HEK293 (cell line): ENCODE measurements around the gene COPS4.

Experiments used
- CTCF ChIA-PET: fragments of 350-600 bp; formaldehyde crosslinking; extraction: SDS; loops from one replicate; lab custom pipeline; 2021; ENCODE audit warnings: antibody characterized with exemption; lab: Yijun Ruan, JAX
- POLR2A ChIA-PET: fragments of 300-600 bp; formaldehyde crosslinking; extraction: SDS; loops from one replicate; lab custom pipeline; 2020; ENCODE audit warnings: antibody characterized with exemption, inconsistent platforms; lab: Yijun Ruan, JAX
- H3K27ac ChIP-seq: fragments of 200-500 bp; sonication (Bioruptor generic); 2 replicates; pipeline ENCODE4 v1.5.1; 2014; ENCODE audit warnings: low read depth, low read length, control low read depth, inconsistent platforms; ENCODE audit errors: extremely low read depth
- H3K36me3 ChIP-seq, 2 experiments: fragments of 200-500 bp in 1 of 2; sonication (Bioruptor generic) in 1 of 2; 1 replicate in 1 of 2; 2 replicates in 1 of 2; pipeline ENCODE4 v1.5.1; 2014 to 2017; ENCODE audit warnings: inconsistent platforms in 2 of 2, low read length in 2 of 2; ENCODE audit not compliant: control insufficient read depth in 2 of 2, insufficient read depth in 1 of 2
- H3K4me1 ChIP-seq: fragments of 200-500 bp; sonication (Bioruptor generic); 2 replicates; pipeline ENCODE4 v1.5.1; 2014; ENCODE audit warnings: mild to moderate bottlenecking, low read length, inconsistent platforms; ENCODE audit not compliant: control insufficient read depth, insufficient read depth
- H3K4me3 ChIP-seq: 2 replicates; pipeline ENCODE4 v1.5.1; 2011; ENCODE audit warnings: low read depth, mild to moderate bottlenecking, control low read depth, low read length, moderate library complexity
- H3K9me3 ChIP-seq: fragments of 200-500 bp; sonication (Bioruptor generic); 2 replicates; pipeline ENCODE4 v1.5.1; 2014; ENCODE audit warnings: low read depth, low read length, inconsistent platforms; ENCODE audit not compliant: control insufficient read depth, insufficient read depth
- FEZF1 ChIP-seq: fragments of 450-650 bp; formaldehyde crosslinking; IDR thresholded peaks from 2 replicates; pipeline ENCODE4 v1.5.1; 2016; ENCODE audit warnings: missing biosample characterization, missing genetic modification characterization
- GLI4 ChIP-seq: fragments of 450-650 bp; formaldehyde crosslinking; IDR thresholded peaks from 2 replicates; pipeline ENCODE4 v1.5.1; 2016; ENCODE audit warnings: missing biosample characterization, missing genetic modification characterization
- SCRT1 ChIP-seq: fragments of 450-650 bp; formaldehyde crosslinking; IDR thresholded peaks from 2 replicates; pipeline ENCODE4 v1.5.1; 2016; ENCODE audit warnings: missing biosample characterization, missing genetic modification characterization, borderline replicate concordance
- SP3 ChIP-seq: fragments of 450-650 bp; formaldehyde crosslinking; IDR thresholded peaks from 2 replicates; pipeline ENCODE4 v1.5.1; 2016; ENCODE audit warnings: missing biosample characterization, missing genetic modification characterization
- SP7 ChIP-seq: fragments of 450-650 bp; formaldehyde crosslinking; IDR thresholded peaks from 2 replicates; pipeline ENCODE4 v1.5.1; 2016; ENCODE audit warnings: missing biosample characterization, missing genetic modification characterization
- TRIM28 ChIP-seq: IDR thresholded peaks from 2 replicates; pipeline ENCODE4 v1.6.1; 2011; ENCODE audit warnings: low read length, control low read depth, borderline replicate concordance
- YY1 ChIP-seq: fragments of 450-650 bp; formaldehyde crosslinking; IDR thresholded peaks from 2 replicates; pipeline ENCODE4 v1.5.1; 2018; ENCODE audit warnings: missing biosample characterization, missing genetic modification characterization
- ZNF140 ChIP-seq: fragments of 450-650 bp; formaldehyde crosslinking; IDR thresholded peaks from 2 replicates; pipeline ENCODE4 v1.5.1; 2016; ENCODE audit warnings: missing biosample characterization, missing genetic modification characterization
- ZNF146 ChIP-seq: fragments of 450-650 bp; formaldehyde crosslinking; IDR thresholded peaks from 2 replicates; pipeline ENCODE4 v1.5.1; 2016; ENCODE audit warnings: missing biosample characterization, missing genetic modification characterization
- ZNF266 ChIP-seq: fragments of 450-650 bp; formaldehyde crosslinking; IDR thresholded peaks from 2 replicates; pipeline ENCODE4 v1.5.1; 2016; ENCODE audit warnings: missing biosample characterization, missing genetic modification characterization, low read depth
- ZNF274 ChIP-seq, 2 experiments: fragments of 200-500 bp in 1 of 2; fragments of 450-650 bp in 1 of 2; sonication (Bioruptor generic) in 1 of 2; formaldehyde crosslinking in 1 of 2; IDR thresholded peaks; 2 replicates each; pipeline versions ENCODE4 v1.5.1 to v1.6.1; 2014 to 2016; ENCODE audit warnings: borderline replicate concordance in 1 of 2, inconsistent platforms in 1 of 2, low read length in 1 of 2, missing biosample characterization in 1 of 2, missing genetic modification characterization in 1 of 2
- ZNF324 ChIP-seq: fragments of 450-650 bp; formaldehyde crosslinking; IDR thresholded peaks from 2 replicates; pipeline ENCODE4 v1.5.1; 2016; ENCODE audit warnings: missing biosample characterization, missing genetic modification characterization
- ZNF514 ChIP-seq: fragments of 450-650 bp; formaldehyde crosslinking; IDR thresholded peaks from 2 replicates; pipeline ENCODE4 v1.5.1; 2016; ENCODE audit warnings: missing biosample characterization, missing genetic modification characterization
- ZNF776 ChIP-seq: fragments of 450-650 bp; formaldehyde crosslinking; IDR thresholded peaks from 2 replicates; pipeline ENCODE4 v1.5.0; 2017; ENCODE audit warnings: missing biosample characterization, missing genetic modification characterization, borderline replicate concordance
- ZNF785 ChIP-seq: fragments of 450-650 bp; formaldehyde crosslinking; IDR thresholded peaks from 2 replicates; pipeline ENCODE4 v1.5.1; 2016; ENCODE audit warnings: missing biosample characterization, missing genetic modification characterization
- ZNF830 ChIP-seq: fragments of 450-650 bp; IDR thresholded peaks from 2 replicates; pipeline ENCODE4 v1.5.0; 2018; ENCODE audit warnings: missing biosample characterization, missing genetic modification characterization, low read depth, mild to moderate bottlenecking, moderate library complexity
- TF ChIP-seq, protein P1 (sequence below): fragments of 450-650 bp; formaldehyde crosslinking; IDR thresholded peaks from 2 replicates; pipeline ENCODE4 v1.5.1; 2017; ENCODE audit warnings: missing biosample characterization, missing genetic modification characterization
- TF ChIP-seq, protein P2 (sequence below): fragments of 450-650 bp; formaldehyde crosslinking; IDR thresholded peaks from 2 replicates; pipeline ENCODE4 v1.5.1; 2016; ENCODE audit warnings: missing biosample characterization, missing genetic modification characterization
- TF ChIP-seq, protein P3 (sequence below): fragments of 450-650 bp; formaldehyde crosslinking; IDR thresholded peaks from 2 replicates; pipeline ENCODE4 v1.5.1; 2017; ENCODE audit warnings: missing biosample characterization, missing genetic modification characterization
- TF ChIP-seq, protein P4 (sequence below): fragments of 450-650 bp; formaldehyde crosslinking; IDR thresholded peaks from 2 replicates; pipeline ENCODE4 v1.5.1; 2016; ENCODE audit warnings: missing biosample characterization, missing genetic modification characterization
- TF ChIP-seq, protein P5 (sequence below): fragments of 450-650 bp; formaldehyde crosslinking; IDR thresholded peaks from 2 replicates; pipeline ENCODE4; 2016; ENCODE audit warnings: missing biosample characterization, missing genetic modification characterization

Gene COPS4

DNA sequence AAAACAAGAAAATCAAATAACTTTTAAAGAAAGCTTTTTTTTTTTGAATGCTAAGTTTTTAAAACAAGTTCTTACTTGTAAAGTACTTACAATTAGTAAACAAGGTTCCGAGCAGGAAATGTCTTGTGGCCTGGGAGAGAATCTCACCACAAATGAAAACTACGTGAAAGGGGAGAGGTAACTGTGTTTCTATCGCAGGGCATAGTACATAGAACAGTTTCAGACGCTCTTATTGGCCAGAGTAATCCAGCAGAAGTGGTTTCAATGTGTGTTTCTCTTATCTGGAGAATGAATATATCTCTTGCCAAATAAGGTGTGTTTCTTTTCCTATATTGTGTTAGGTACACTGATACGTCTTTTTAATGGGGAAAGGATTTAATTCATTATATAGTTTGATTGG lies 79.6 kb downstream of the COPS4 start, which contains the start of gene PLAC8 (continued):
- TF ChIP-seq ZNF140 (tag by site-specific recombination), result no peak
- TF ChIP-seq ZNF830 (tag by site-specific recombination), result no peak
- TF ChIP-seq ZNF146, result no peak
- TF ChIP-seq YY1 (tag by site-specific recombination), result no peak
- TF ChIP-seq, protein P1, sequence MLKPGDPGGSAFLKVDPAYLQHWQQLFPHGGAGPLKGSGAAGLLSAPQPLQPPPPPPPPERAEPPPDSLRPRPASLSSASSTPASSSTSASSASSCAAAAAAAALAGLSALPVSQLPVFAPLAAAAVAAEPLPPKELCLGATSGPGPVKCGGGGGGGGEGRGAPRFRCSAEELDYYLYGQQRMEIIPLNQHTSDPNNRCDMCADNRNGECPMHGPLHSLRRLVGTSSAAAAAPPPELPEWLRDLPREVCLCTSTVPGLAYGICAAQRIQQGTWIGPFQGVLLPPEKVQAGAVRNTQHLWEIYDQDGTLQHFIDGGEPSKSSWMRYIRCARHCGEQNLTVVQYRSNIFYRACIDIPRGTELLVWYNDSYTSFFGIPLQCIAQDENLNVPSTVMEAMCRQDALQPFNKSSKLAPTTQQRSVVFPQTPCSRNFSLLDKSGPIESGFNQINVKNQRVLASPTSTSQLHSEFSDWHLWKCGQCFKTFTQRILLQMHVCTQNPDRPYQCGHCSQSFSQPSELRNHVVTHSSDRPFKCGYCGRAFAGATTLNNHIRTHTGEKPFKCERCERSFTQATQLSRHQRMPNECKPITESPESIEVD, result peak; percentile 38; the same call in 1 of the 2 replicates
- no peak for TF ChIP-seq ZNF785
- no peak for TF ChIP-seq ZNF324 (tag by site-specific recombination)

DNA sequence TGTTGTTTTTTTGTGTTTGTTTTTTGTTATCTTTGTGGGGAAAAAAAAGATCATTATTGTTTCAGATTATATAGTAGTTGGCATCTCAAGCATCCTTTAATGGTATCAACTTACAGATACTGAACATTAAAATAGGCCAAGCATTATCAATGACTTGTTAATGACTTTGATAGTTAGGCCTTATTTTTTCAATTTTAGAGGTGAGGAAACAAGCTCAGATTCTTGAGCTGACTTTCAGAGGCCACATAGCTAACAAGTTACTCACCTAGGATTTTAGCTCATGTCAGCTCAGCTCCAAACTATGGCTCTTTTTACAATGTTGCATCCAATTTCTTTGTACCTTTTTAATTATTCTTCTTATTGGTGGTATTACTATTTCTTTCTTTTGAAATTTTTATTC lies 80.0 kb downstream of the COPS4 start:
- TF ChIP-seq, protein P2, sequence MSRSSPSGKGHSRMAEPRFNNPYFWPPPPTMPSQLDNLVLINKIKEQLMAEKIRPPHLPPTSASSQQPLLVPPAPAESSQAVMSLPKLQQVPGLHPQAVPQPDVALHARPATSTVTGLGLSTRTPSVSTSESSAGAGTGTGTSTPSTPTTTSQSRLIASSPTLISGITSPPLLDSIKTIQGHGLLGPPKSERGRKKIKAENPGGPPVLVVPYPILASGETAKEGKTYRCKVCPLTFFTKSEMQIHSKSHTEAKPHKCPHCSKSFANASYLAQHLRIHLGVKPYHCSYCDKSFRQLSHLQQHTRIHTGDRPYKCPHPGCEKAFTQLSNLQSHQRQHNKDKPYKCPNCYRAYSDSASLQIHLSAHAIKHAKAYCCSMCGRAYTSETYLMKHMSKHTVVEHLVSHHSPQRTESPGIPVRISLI (tag by site-specific recombination), result peak; percentile 81; the same call in 1 of the 2 replicates
- TF ChIP-seq, protein P3, sequence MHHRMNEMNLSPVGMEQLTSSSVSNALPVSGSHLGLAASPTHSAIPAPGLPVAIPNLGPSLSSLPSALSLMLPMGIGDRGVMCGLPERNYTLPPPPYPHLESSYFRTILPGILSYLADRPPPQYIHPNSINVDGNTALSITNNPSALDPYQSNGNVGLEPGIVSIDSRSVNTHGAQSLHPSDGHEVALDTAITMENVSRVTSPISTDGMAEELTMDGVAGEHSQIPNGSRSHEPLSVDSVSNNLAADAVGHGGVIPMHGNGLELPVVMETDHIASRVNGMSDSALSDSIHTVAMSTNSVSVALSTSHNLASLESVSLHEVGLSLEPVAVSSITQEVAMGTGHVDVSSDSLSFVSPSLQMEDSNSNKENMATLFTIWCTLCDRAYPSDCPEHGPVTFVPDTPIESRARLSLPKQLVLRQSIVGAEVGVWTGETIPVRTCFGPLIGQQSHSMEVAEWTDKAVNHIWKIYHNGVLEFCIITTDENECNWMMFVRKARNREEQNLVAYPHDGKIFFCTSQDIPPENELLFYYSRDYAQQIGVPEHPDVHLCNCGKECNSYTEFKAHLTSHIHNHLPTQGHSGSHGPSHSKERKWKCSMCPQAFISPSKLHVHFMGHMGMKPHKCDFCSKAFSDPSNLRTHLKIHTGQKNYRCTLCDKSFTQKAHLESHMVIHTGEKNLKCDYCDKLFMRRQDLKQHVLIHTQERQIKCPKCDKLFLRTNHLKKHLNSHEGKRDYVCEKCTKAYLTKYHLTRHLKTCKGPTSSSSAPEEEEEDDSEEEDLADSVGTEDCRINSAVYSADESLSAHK (tag by site-specific recombination), result 0 out of 2 replicates have a peak, but pooled peaks have one; percentile 2
- TF ChIP-seq FEZF1 (tag by site-specific recombination), result 0 out of 2 replicates have a peak, but pooled peaks have one; percentile 9
- TF ChIP-seq GLI4 (tag by site-specific recombination), result no peak
- Histone ChIP-seq H3K27ac (no peak overlapping the region), H3K9me3 (no peaks in the 10 kb centered on the region), H3K4me3 (no peak overlapping the region), H3K36me3 (no peaks in the 10 kb centered on the region), H3K4me1 (no peaks in the 10 kb centered on the region)
- CTCF ChIA-PET, result interaction anchor here (0.7 kb wide), 1 partner anchor 737 kb away, joined by 3 read pairs; no protein-coding TSS in a partner anchor
- POLR2A ChIA-PET, result no interaction called here

DNA sequence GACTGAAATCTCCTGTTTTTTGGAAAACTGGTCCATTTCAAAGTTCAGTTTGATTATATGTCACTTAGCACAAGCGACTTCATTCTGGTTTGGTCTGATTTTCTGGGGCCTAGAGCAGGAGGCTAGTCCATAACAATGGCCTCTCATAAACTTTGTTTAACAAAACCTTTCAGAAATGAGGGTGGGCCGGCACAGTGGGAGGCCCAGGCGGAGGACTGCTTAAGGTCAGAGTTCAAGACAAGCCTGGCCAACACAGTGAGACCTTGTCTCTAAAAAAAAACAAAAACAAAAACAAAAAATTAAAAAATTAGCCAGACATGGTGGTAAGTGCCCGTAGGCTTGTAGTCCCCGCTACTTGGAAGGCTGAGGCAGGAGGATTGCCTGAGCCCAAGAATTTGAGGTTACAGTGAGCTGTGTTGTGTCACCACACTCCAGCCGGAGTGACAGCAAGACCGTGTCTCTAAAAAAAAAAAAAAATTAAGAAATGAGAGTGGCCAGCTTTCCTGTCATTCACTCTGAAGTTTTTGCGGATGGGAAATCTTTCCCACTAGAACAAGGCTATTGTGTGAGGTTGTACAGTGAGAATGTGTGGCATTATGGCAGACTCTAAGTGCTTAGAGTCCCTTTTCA lies 80.8 kb downstream of the COPS4 start:
- CTCF ChIA-PET, result interaction anchor here (0.7 kb wide), 1 partner anchor 151 kb away, joined by 3 read pairs; no protein-coding TSS in a partner anchor

DNA sequence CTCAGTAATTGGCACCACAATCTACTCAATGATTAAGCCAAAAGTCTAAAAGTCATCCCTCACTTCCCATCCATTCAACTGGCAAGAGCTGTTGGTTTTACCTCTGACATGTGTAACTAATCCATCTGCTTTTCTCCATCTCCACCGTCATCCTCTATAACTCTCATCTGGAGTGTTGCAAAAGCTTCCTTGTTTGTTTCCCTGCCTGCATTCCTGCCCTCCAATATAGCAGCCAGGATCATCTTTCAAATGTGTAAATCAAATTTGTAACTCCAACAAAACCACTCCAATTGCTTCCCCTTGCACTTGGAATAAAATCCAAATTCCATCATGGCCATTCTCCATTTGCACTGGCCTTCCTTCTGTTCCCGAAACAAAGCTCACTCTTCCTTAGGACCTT lies 83.9 kb downstream of the COPS4 start:
- no peaks in the 10 kb centered on the region for H3K9me3 ChIP-seq
- H3K27ac ChIP-seq, result no peak overlapping the region
- POLR2A ChIA-PET, result interaction anchor here (0.7 kb wide), 1 partner anchor 23 kb away, joined by 5 read pairs; no protein-coding TSS in a partner anchor
- CTCF ChIA-PET, result no interaction called here
- H3K36me3 ChIP-seq, result no peaks in the 10 kb centered on the region
- no peaks in the 10 kb centered on the region for H3K4me1 ChIP-seq
- no peak overlapping the region for H3K4me3 ChIP-seq
- no peak for TF ChIP-seq SP3 (tag by site-specific recombination)
- TF ChIP-seq, protein P4, sequence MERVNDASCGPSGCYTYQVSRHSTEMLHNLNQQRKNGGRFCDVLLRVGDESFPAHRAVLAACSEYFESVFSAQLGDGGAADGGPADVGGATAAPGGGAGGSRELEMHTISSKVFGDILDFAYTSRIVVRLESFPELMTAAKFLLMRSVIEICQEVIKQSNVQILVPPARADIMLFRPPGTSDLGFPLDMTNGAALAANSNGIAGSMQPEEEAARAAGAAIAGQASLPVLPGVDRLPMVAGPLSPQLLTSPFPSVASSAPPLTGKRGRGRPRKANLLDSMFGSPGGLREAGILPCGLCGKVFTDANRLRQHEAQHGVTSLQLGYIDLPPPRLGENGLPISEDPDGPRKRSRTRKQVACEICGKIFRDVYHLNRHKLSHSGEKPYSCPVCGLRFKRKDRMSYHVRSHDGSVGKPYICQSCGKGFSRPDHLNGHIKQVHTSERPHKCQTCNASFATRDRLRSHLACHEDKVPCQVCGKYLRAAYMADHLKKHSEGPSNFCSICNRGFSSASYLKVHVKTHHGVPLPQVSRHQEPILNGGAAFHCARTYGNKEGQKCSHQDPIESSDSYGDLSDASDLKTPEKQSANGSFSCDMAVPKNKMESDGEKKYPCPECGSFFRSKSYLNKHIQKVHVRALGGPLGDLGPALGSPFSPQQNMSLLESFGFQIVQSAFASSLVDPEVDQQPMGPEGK (tag by site-specific recombination), result no peak
- TF ChIP-seq SP7, result no peak
- TF ChIP-seq ZNF514 (tag by site-specific recombination), result no peak
- TF ChIP-seq, protein P5, sequence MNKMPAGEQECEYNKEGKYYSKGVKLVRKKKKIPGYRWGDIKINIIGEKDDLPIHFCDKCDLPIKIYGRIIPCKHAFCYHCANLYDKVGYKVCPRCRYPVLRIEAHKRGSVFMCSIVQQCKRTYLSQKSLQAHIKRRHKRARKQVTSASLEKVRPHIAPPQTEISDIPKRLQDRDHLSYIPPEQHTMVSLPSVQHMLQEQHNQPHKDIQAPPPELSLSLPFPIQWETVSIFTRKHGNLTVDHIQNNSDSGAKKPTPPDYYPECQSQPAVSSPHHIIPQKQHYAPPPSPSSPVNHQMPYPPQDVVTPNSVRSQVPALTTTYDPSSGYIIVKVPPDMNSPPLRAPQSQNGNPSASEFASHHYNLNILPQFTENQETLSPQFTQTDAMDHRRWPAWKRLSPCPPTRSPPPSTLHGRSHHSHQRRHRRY (tag by site-specific recombination), result no peak

More for the DNA sequence above, 80.8 kb downstream of the COPS4 start:
- H3K9me3 ChIP-seq, result no peaks in the 10 kb centered on the region
- H3K27ac ChIP-seq, result no peak overlapping the region
- POLR2A ChIA-PET, result no interaction called here
- H3K36me3 ChIP-seq, result no peaks in the 10 kb centered on the region
- H3K4me3 ChIP-seq, result no peak overlapping the region
- TF ChIP-seq TRIM28 (no peak), ZNF266 (no peak), SCRT1 (tag by site-specific recombination) (no peak), ZNF274 (IDR thresholded peaks at IDR 0.05; ENCODE audit: low read length) (no peak), ZNF274 (tag by site-specific recombination; IDR thresholded peaks at IDR 0.05; ENCODE audit: borderline replicate concordance) (no peak), YY1 (tag by site-specific recombination) (no peak), ZNF776 (tag by site-specific recombination) (no peak)
- H3K4me1 ChIP-seq, result no peaks in the 10 kb centered on the region
